ENCODE measurements around the gene TTC29. TPM values are rescaled to one million over a fixed set of nuclear protein-coding genes. Genes with fewer than 3 reads are reported as not detected.

The TTC29 gene
- total RNA-seq, 1 experiment from 2014 or later: not detected

DNA sequence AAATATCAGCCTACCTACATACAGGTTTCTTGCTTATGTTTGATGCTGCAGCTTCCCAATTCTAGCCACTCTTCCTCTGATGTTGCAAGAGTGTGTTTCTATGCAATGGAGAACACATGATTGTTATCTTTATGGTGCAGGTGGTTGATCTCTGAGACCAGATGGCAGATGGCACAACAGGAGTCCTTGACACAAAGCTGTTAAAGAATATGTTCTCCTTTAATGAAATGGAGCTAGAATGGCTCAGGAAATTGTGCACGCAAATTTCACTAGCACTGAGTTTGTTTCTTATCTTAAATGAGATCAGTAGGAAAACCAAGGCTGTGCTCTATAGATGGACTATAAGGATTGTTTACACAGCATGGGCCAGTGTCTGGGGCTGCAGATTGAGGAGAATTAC lies 29.9 kb upstream of the TTC29 start:
- ChIA-PET CTCF (no interaction called here), POLR2A (no interaction called here)
- H3K27me3 Mint-ChIP-seq (ENCODE audit: insufficient read depth, unreplicated experiment): no peaks in the 10 kb centered on the region
- no peaks in the 10 kb centered on the region for H3K36me3 Mint-ChIP-seq (ENCODE audit: insufficient read depth, unreplicated experiment)
- BruUV-seq (replicated peaks): no TSS peak
- no peak overlapping the region for H3K27ac Mint-ChIP-seq (ENCODE audit: low read depth, unreplicated experiment)
- DNase-seq (ENCODE audit: unreplicated experiment): no peak
- intact Hi-C loops (cut with micrococcal nuclease): no loop called here
- no peak overlapping the region for H3K4me3 Mint-ChIP-seq (ENCODE audit: unreplicated experiment)
- no peaks in the 10 kb centered on the region for H3K9me3 Mint-ChIP-seq (ENCODE audit: unreplicated experiment)
- peaks cover 6% of the 10 kb centered on the region for H3K4me1 Mint-ChIP-seq (ENCODE audit: insufficient read depth, unreplicated experiment)
- TF ChIP-seq, protein P1, sequence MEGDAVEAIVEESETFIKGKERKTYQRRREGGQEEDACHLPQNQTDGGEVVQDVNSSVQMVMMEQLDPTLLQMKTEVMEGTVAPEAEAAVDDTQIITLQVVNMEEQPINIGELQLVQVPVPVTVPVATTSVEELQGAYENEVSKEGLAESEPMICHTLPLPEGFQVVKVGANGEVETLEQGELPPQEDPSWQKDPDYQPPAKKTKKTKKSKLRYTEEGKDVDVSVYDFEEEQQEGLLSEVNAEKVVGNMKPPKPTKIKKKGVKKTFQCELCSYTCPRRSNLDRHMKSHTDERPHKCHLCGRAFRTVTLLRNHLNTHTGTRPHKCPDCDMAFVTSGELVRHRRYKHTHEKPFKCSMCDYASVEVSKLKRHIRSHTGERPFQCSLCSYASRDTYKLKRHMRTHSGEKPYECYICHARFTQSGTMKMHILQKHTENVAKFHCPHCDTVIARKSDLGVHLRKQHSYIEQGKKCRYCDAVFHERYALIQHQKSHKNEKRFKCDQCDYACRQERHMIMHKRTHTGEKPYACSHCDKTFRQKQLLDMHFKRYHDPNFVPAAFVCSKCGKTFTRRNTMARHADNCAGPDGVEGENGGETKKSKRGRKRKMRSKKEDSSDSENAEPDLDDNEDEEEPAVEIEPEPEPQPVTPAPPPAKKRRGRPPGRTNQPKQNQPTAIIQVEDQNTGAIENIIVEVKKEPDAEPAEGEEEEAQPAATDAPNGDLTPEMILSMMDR (IDR thresholded peaks at IDR 0.05; ENCODE audit: unreplicated experiment): no peak

DNA sequence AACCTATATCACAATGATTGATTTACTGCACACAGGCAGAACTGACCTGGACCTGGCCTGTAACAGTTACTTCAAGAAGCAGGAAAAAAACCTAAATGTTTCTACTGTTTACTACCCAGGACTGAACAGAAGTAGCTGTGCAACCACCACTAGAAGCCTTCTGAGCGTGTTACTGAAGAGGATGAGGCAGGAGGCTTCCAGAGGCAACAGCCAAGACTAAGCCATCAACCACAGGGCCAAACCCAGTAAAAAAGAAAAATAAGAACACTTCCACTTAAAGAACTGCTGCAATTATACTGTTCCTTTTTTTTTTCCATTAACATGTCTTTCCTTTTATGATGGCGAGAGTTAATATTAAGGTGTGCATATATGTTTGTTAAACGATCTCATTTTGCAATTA lies 29.4 kb upstream of the TTC29 start:
- intact Hi-C loops (cut with micrococcal nuclease): no loop called here
- TF ChIP-seq, protein P1 (IDR thresholded peaks at IDR 0.05; ENCODE audit: unreplicated experiment): no peak
- ChIA-PET CTCF (no interaction called here), POLR2A (no interaction called here)
- no TSS peak for BruUV-seq (replicated peaks)
- no peak overlapping the region for H3K27ac Mint-ChIP-seq (ENCODE audit: low read depth, unreplicated experiment)
- H3K36me3 Mint-ChIP-seq (ENCODE audit: insufficient read depth, unreplicated experiment): no peaks in the 10 kb centered on the region
- H3K4me1 Mint-ChIP-seq (ENCODE audit: insufficient read depth, unreplicated experiment): peaks cover 6% of the 10 kb centered on the region
- H3K4me3 Mint-ChIP-seq (ENCODE audit: unreplicated experiment): no peak overlapping the region
- H3K27me3 Mint-ChIP-seq (ENCODE audit: insufficient read depth, unreplicated experiment): peaks cover 3% of the 10 kb centered on the region
- H3K9me3 Mint-ChIP-seq (ENCODE audit: unreplicated experiment): no peaks in the 10 kb centered on the region
- DNase-seq (ENCODE audit: unreplicated experiment): no peak

DNA sequence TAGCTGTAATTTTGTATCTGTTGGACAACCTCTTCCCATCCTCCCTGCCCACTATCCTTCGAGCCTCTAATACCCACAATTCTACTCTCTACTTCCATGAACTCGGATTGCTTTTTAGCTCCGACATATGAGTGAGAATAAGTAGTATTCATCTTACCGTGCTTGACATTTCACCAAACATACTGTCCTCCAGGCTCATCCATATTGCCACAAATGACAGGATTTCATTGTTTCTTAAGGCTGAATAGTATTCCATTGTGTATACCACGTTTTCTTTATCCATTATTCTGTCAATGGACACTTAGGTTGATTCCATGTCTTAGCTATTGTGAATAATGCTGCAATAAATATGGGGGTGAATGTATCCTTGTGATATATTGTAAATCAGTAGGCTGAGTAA lies 26.4 kb upstream of the TTC29 start:
- no TSS peak for BruUV-seq (replicated peaks)
- intact Hi-C loops (cut with micrococcal nuclease): no loop called here
- ChIA-PET POLR2A (interaction anchor here (0.9 kb wide), 1 partner anchor 21 kb away, joined by 3 read pairs; no protein-coding TSS in a partner anchor), CTCF (no interaction called here)
- peaks cover 25% of the 10 kb centered on the region for H3K27me3 Mint-ChIP-seq (ENCODE audit: insufficient read depth, unreplicated experiment)
- TF ChIP-seq, protein P1 (IDR thresholded peaks at IDR 0.05; ENCODE audit: unreplicated experiment): no peak
- H3K9me3 Mint-ChIP-seq (ENCODE audit: unreplicated experiment): no peaks in the 10 kb centered on the region
- H3K4me1 Mint-ChIP-seq (ENCODE audit: insufficient read depth, unreplicated experiment): peaks cover 5% of the 10 kb centered on the region
- H3K4me3 Mint-ChIP-seq (ENCODE audit: unreplicated experiment): no peak overlapping the region
- H3K27ac Mint-ChIP-seq (ENCODE audit: low read depth, unreplicated experiment): no peak overlapping the region
- DNase-seq (ENCODE audit: unreplicated experiment): no peak
- no peaks in the 10 kb centered on the region for H3K36me3 Mint-ChIP-seq (ENCODE audit: insufficient read depth, unreplicated experiment)

DNA sequence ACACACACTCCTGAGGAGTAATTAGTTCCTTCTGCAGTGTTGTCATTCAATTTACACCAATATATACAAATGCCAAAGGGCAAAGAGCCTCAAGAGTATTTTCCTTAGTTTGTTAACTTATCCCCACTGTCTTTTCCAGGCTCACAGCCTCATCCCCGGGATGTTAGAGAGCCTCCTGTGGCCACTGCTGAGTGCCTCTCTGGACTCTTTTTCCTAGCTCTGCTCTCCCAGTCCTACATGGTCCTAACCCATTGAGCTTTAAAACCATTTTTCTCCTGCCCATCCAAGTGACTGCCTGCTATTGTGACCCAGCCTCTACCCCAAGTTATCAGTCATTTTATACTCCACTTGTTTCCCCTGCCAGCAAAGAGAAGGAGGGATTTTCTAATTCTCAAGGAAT lies 23.5 kb upstream of the TTC29 start:
- no peaks in the 10 kb centered on the region for H3K9me3 Mint-ChIP-seq (ENCODE audit: unreplicated experiment)
- no peaks in the 10 kb centered on the region for H3K4me1 Mint-ChIP-seq (ENCODE audit: insufficient read depth, unreplicated experiment)
- no peak overlapping the region for H3K27ac Mint-ChIP-seq (ENCODE audit: low read depth, unreplicated experiment)
- no peaks in the 10 kb centered on the region for H3K36me3 Mint-ChIP-seq (ENCODE audit: insufficient read depth, unreplicated experiment)
- no TSS peak for BruUV-seq (replicated peaks)
- TF ChIP-seq, protein P1 (IDR thresholded peaks at IDR 0.05; ENCODE audit: unreplicated experiment): no peak
- ChIA-PET CTCF (interaction anchor here (0.6 kb wide), 1 partner anchor 54 kb away, joined by 3 read pairs; no protein-coding TSS in a partner anchor), POLR2A (no interaction called here)
- H3K27me3 Mint-ChIP-seq (ENCODE audit: insufficient read depth, unreplicated experiment): peaks cover 25% of the 10 kb centered on the region
- no peak overlapping the region for H3K4me3 Mint-ChIP-seq (ENCODE audit: unreplicated experiment)
- no peak for DNase-seq (ENCODE audit: unreplicated experiment)
- intact Hi-C loops (cut with micrococcal nuclease): no loop called here
